Progenitor cell of endocrine pancreas (in vitro differentiated cells): ENCODE results near the gene DNAJC3. TPM values are rescaled to one million over a fixed set of nuclear protein-coding genes. Genes with fewer than 3 reads are reported as not detected.
A peak's percentile ranks its signal among the peaks of the same experiment; 100 is the strongest.

Experiments
- DNase-seq: peaks from one replicate; pipeline ENCODE4 v3.0.0; 2021; ENCODE audit warnings: low spot score; ENCODE audit not compliant: unreplicated experiment
- H3K27ac Mint-ChIP-seq: 2 replicates; pipeline ENCODE4 v1.8.0; 2021; ENCODE audit warnings: mild to moderate bottlenecking, moderate library complexity, mixed read lengths
- H3K27me3 Mint-ChIP-seq: 2 replicates; pipeline ENCODE4 v1.8.0; 2021; ENCODE audit warnings: mixed read lengths
- H3K36me3 Mint-ChIP-seq: 2 replicates; pipeline ENCODE4 v1.8.0; 2022; ENCODE audit warnings: mixed read lengths; ENCODE audit not compliant: insufficient read depth
- H3K4me1 Mint-ChIP-seq: 2 replicates; pipeline ENCODE4 v1.8.0; 2021; ENCODE audit warnings: low read depth, mixed read lengths
- H3K4me3 Mint-ChIP-seq: 2 replicates; pipeline ENCODE4 v1.8.0; 2021; ENCODE audit warnings: low read depth, mild to moderate bottlenecking, moderate library complexity, mixed read lengths
- H3K9me3 Mint-ChIP-seq: 2 replicates; pipeline ENCODE4 v1.8.0; 2021; ENCODE audit warnings: low read depth, mixed read lengths
- total RNA-seq: library from RNA; stranded (reverse); gene quantifications from 2 replicates; pipeline ENCODE4 v1.2.1, GENCODE V29; 2021
- TF ChIP-seq, protein P1 (sequence below): fragments of 200-600 bp; sonication (generic); IDR thresholded peaks from one replicate; pipeline ENCODE4 v1.5.0; 2021; ENCODE audit warnings: antibody characterized with exemption, mild to moderate bottlenecking; ENCODE audit not compliant: unreplicated experiment

DNAJC3 gene
- total RNA-seq, 1 donor from 2014 or later: 31.7 TPM

- Mint-ChIP-seq H3K36me3 (peaks cover 53% of the 10 kb centered on the region), H3K27ac (no peak overlapping the region), H3K4me1 (peaks cover 2% of the 10 kb centered on the region), H3K27me3 (no peaks in the 10 kb centered on the region), H3K4me3 (no peak overlapping the region), H3K9me3 (peaks cover 37% of the 10 kb centered on the region)
- TF ChIP-seq, protein P1, sequence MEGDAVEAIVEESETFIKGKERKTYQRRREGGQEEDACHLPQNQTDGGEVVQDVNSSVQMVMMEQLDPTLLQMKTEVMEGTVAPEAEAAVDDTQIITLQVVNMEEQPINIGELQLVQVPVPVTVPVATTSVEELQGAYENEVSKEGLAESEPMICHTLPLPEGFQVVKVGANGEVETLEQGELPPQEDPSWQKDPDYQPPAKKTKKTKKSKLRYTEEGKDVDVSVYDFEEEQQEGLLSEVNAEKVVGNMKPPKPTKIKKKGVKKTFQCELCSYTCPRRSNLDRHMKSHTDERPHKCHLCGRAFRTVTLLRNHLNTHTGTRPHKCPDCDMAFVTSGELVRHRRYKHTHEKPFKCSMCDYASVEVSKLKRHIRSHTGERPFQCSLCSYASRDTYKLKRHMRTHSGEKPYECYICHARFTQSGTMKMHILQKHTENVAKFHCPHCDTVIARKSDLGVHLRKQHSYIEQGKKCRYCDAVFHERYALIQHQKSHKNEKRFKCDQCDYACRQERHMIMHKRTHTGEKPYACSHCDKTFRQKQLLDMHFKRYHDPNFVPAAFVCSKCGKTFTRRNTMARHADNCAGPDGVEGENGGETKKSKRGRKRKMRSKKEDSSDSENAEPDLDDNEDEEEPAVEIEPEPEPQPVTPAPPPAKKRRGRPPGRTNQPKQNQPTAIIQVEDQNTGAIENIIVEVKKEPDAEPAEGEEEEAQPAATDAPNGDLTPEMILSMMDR: no peak
- no peak for DNase-seq
Measured at GRCh38 chr13:95805921-95806320, 129.0 kb downstream of the DNAJC3 start.

GRCh38 chr13:95809429-95809828, 132.5 kb downstream of the DNAJC3 start:
- Mint-ChIP-seq H3K9me3 (peaks cover 36% of the 10 kb centered on the region), H3K27me3 (no peaks in the 10 kb centered on the region), H3K4me1 (peaks cover 2% of the 10 kb centered on the region), H3K27ac (peak overlapping the region; percentile 23), H3K4me3 (no peak overlapping the region), H3K36me3 (peaks cover 53% of the 10 kb centered on the region)
- no peak for DNase-seq
- TF ChIP-seq, protein P1: no peak

- Mint-ChIP-seq H3K4me3 (no peak overlapping the region), H3K27ac (no peak overlapping the region), H3K9me3 (peaks cover 16% of the 10 kb centered on the region), H3K4me1 (peaks cover 2% of the 10 kb centered on the region), H3K36me3 (peaks cover 42% of the 10 kb centered on the region), H3K27me3 (no peaks in the 10 kb centered on the region)
- TF ChIP-seq, protein P1: no peak
- no peak for DNase-seq
Measured at GRCh38 chr13:95813139-95813538, 136.2 kb downstream of the DNAJC3 start.

DNA sequence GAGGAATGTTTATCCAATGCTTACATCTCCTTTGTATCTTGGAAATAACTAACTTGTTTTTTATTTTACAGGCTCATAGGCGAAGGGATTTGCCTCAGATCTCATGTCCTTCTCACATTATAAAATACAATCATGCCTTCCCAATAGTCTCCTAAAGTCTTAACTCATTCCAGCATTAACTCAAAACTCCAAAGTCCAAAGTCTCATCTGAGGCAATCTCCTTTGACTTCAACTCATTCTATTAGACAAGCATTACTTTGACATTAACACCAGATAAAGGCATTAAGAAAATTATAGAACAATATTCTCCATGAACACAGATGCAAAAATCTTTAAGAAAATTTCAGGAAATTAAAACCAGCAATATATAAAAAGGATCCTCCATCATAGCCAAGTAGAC, 137.6 kb downstream of the DNAJC3 start:
- Mint-ChIP-seq H3K9me3 (peaks cover 12% of the 10 kb centered on the region), H3K27me3 (no peaks in the 10 kb centered on the region), H3K36me3 (peaks cover 36% of the 10 kb centered on the region), H3K4me3 (no peak overlapping the region), H3K27ac (no peak overlapping the region), H3K4me1 (no peaks in the 10 kb centered on the region)
- DNase-seq: no peak
- TF ChIP-seq, protein P1: no peak

GRCh38 chr13:95822303-95822702, 145.4 kb downstream of the DNAJC3 start:
- no peak overlapping the region for H3K27ac Mint-ChIP-seq
- H3K36me3 Mint-ChIP-seq: peaks cover 34% of the 10 kb centered on the region
- TF ChIP-seq, protein P1: no peak
- H3K4me3 Mint-ChIP-seq: no peak overlapping the region
- H3K27me3 Mint-ChIP-seq: no peaks in the 10 kb centered on the region
- H3K4me1 Mint-ChIP-seq: no peaks in the 10 kb centered on the region
- DNase-seq: no peak
- H3K9me3 Mint-ChIP-seq: peaks cover 22% of the 10 kb centered on the region
